GM12874 (cell line): ENCODE results near the gene EXOC3L1.
A peak's percentile ranks its signal among the peaks of the same experiment; 100 is the strongest.

Experiments
- TF ChIP-seq, protein P1 (sequence below): IDR thresholded peaks from 2 replicates; pipeline ENCODE4 v1.5.1; 2011; ENCODE audit warnings: low read depth, mild to moderate bottlenecking, control low read depth, low read length, moderate library complexity; ENCODE audit not compliant: insufficient read depth

EXOC3L1 gene

DNA sequence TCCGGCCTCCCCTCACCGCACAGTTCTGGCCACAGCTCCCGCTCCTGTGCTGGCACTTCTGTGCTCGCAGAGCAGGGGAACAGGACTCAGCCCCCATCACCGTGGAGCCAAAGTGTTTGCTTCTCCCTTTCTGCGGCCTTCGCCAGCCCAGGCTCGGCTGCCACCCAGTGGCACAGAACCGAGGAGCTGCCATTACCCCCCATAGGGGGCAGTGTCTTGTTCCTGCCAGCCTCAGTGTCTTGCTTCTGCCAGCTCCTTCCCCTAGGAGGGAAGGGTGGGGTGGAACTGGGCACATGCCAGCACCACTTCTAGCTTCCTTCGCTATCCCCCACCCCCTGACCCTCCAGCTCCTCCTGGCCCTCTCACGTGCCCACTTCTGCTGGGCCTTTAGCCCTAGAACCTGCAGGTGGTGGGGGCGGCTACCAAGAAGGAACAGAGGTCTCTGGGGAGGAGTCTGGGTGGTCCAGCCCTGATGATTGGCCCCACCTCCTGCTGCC lies 8.3 kb upstream of the EXOC3L1 start:
- TF ChIP-seq, protein P1, sequence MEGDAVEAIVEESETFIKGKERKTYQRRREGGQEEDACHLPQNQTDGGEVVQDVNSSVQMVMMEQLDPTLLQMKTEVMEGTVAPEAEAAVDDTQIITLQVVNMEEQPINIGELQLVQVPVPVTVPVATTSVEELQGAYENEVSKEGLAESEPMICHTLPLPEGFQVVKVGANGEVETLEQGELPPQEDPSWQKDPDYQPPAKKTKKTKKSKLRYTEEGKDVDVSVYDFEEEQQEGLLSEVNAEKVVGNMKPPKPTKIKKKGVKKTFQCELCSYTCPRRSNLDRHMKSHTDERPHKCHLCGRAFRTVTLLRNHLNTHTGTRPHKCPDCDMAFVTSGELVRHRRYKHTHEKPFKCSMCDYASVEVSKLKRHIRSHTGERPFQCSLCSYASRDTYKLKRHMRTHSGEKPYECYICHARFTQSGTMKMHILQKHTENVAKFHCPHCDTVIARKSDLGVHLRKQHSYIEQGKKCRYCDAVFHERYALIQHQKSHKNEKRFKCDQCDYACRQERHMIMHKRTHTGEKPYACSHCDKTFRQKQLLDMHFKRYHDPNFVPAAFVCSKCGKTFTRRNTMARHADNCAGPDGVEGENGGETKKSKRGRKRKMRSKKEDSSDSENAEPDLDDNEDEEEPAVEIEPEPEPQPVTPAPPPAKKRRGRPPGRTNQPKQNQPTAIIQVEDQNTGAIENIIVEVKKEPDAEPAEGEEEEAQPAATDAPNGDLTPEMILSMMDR: peak; percentile 64

DNA sequence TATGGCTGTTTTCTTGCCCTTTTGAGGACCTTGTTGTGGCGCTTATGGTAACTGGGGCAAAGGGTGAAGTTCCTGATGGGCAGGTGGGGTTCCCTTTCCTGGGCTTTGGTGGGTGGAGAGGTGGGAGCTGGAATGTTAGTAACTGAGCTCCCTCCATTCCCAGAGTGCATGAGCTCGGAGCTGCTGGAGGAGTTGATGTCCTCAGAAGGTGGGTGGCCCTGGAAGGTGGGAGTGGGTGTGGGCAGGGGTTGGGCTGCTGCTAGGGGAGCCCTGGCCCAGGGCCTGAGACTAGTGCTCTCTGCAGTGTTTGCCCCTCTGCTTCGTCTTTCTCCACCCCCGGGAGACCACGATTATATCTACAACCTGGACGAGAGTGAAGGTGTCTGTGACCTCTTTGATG lies 7.8 kb upstream of the EXOC3L1 start:
- TF ChIP-seq, protein P1: no peak

DNA sequence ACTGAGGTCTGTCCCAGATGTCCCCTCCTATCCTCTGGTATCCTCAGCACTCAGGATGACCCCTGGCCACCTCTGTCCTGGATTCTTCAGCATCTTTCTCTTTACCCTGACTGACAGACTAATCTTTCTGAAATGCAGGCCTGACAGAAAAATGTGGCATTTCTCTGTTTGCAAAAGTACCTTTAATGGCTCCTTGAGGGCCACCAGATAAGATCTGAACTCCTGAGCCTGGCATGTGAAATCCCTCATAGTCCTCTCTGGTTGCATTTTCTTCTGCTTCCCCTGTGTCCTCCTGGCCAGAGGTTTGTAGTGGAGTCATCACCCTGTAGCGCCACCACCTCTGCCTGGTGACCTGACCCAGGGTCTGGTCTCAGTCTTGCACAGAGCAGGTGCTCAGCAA lies 6.9 kb upstream of the EXOC3L1 start:
- TF ChIP-seq, protein P1: no peak

DNA sequence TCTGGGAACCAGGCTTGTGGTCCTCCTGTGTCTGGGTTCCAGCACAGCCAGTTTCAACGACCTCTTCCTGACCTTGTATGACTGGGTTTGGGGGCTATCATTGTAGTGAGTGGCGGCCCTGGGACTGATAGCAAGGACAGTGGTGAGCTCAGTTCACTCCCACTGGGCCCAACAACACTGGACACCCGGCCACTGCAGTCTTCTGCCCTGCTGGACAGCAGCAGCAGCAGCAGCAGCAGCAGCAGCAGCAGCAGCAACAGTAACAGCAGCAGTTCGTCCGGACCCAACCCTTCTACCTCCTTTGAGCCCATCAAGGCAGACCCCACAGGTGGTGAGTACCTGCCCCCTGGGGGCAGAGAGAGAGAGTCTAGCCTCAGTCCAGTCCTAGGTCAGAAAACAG lies 5.7 kb upstream of the EXOC3L1 start:
- TF ChIP-seq, protein P1: no peak

DNA sequence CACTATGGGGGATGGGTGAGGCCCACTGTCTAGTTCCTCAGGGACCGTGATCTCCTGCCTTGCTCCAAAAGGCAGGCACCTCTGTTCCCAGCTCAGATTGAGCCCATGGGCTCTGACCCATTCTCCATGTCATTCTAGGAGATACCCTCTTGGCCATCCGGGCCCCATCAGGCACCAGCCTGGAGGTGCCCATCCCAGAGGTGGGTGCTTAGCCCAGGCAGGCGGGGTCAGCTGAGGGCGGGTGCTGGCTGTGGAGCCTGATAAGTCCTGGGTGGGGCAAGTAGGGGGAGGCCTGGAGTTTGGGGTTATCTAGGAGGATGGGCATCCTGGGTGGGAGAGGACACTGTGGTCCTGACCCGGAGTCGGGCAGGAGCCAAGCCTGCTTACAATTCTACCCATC lies 4.3 kb upstream of the EXOC3L1 start:
- TF ChIP-seq, protein P1: no peak

DNA sequence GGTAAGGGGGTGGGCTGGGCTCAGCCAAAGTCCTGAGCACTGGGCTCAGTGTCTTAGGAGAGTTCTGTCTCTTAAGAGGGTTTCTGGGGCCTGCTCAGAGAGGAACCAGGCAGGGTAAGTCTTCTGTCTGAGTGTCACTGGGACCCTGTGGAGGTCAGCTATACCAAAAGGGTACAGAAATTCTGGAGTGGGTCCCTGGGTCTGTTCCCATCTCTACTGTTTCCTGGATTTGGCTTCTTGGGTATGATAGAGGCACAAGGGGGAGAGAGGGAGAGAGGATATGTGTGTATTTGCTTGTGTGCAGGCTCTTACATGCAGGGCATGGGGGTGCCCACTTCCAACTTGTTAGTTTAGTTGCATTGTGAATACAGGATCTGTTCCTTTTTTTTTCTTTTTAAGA lies 3.6 kb upstream of the EXOC3L1 start:
- TF ChIP-seq, protein P1: no peak

DNA sequence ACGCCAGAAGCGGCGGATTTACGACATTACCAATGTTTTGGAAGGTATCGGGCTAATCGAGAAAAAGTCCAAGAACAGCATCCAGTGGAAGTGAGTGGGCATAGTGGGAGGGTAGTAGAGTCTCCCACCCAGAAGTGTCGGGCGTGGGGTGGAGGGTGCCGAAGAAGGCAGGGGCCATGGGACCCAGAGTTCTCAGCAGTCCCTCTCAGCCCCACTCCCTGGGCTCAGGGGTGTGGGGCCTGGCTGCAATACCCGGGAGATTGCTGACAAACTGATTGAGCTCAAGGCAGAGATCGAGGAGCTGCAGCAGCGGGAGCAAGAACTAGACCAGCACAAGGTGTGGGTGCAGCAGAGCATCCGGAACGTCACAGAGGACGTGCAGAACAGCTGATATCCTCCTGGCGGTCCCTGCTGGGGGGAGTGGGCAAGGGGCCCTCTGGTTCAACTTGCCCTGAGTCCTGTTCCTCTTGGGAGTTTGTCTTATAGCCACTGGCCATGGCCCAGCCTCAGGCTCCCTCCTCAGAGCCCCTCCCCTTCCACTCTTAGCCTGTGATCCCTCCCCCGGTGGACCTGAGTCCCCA lies 2.9 kb upstream of the EXOC3L1 start:
- TF ChIP-seq, protein P1: no peak
